ENCODE data around the gene WDR45B. TPM values are rescaled to one million over a fixed set of nuclear protein-coding genes. Genes with fewer than 3 reads are reported as not detected.
"Not testable (repeated sequence)": the region's sequence is repeated elsewhere in the genome, so short reads cannot be mapped to it uniquely, and the experiment has no call there.

Gene WDR45B
- total RNA-seq, 4 donors from 2014 or later = 68.1 to 111 (median 83.2) TPM

- WGBS, 2 donors = 90 to 92% methylated on average over 25 to 27 of the region's 27 CpGs
- no peak for TF ChIP-seq POLR2A (IDR thresholded peaks at IDR 0.05)
- TF ChIP-seq, protein P1, sequence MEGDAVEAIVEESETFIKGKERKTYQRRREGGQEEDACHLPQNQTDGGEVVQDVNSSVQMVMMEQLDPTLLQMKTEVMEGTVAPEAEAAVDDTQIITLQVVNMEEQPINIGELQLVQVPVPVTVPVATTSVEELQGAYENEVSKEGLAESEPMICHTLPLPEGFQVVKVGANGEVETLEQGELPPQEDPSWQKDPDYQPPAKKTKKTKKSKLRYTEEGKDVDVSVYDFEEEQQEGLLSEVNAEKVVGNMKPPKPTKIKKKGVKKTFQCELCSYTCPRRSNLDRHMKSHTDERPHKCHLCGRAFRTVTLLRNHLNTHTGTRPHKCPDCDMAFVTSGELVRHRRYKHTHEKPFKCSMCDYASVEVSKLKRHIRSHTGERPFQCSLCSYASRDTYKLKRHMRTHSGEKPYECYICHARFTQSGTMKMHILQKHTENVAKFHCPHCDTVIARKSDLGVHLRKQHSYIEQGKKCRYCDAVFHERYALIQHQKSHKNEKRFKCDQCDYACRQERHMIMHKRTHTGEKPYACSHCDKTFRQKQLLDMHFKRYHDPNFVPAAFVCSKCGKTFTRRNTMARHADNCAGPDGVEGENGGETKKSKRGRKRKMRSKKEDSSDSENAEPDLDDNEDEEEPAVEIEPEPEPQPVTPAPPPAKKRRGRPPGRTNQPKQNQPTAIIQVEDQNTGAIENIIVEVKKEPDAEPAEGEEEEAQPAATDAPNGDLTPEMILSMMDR (IDR thresholded peaks at IDR 0.05) = no peak
- DNase-seq (ENCODE audit: low spot score in 2 of 2) = peak in 1 of 2 donors; percentile 79
- H3K4me3 ChIP-seq (ENCODE audit: low read depth, poor library complexity, severe bottlenecking) = no peak overlapping the region
- intact Hi-C loops (cut with DNase I; ENCODE audit: low total_unique reads) = no loop called here
These were observed 59.7 kb downstream of the WDR45B start for GRCh38 chr17:82588266-82589175.

DNA sequence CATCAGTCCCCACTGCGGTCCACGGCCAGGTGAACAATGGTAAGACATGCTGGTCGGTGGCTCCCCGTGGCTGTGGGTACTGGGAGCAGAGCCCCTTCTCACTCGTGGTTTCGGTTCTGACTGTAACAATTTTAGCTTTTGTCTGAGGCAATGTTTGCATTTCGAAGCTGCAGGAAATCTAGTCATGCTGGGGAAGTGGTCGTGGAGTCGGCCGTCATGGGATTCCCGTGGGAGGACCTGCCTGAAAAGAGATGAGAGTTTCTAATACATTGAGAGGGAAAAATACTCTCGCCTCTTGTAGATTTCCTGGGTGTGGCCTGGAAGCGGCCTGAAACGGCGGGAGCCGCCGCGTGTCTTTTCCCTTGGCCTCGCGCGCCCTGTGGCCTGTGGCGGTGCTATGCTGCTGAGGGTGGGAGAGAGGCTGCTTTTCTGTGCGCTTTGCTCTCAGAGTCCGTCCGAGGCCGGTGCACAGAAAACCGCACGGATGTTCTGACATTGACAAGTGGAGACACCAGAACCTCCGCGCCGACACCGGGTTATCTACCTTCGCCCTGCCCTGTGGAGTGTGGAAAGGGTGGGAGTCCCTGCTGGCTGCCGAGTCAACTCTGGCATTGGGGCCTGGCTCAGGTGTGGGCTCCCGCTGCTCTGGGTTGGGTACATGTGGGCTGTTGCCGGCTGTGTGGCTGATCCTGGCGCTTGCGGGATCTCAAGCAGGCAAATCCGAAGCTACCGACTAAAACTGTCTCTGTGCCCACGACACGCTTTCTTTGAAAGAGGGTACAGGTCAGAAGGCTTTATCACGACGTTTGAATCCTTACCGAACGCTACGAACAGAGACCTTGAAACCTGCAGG, 60.8 kb downstream of the WDR45B start:
- intact Hi-C loops (cut with DNase I; ENCODE audit: low total_unique reads) = no loop called here
- TF ChIP-seq, protein P1 (IDR thresholded peaks at IDR 0.05) = no peak
- no peak for TF ChIP-seq POLR2A (IDR thresholded peaks at IDR 0.05)
- H3K4me3 ChIP-seq (ENCODE audit: low read depth, poor library complexity, severe bottlenecking) = no peak overlapping the region
- 90 to 92% methylated on average over 47 of the region's 47 CpGs for WGBS, 2 donors
- DNase-seq (ENCODE audit: low spot score in 2 of 2) = peak in 1 of 2 donors; percentile 84

DNA sequence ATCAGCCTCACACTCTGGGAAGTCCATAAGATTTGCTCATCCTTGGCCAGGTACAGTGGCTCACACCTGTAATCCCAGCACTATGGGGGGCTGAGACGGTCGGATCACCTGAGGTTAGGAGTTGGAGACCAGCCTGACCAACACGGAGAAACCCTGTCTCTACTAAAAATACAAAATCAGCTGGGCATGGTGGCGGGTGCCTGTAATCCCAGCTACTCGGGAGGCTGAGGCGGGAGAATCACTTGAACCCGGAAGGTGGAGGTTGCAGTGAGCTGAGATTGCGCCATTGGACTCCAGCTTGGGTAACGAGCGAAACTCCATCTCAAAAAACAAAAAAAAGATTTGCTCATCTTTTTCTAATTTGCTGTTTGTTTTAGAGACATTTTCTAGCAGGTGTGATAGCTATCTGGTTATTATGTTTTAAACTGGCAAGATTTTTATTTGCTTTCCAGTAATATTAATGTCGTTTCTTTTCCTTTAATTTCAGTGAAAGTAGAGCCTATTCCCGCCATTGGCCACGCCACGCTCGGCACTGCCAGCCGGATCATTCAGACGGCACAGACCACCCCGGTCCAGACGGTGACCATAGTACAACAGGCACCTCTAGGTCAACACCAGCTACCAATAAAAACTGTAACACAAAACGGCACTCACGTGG, 61.5 kb downstream of the WDR45B start:
- no peak overlapping the region for H3K4me3 ChIP-seq (ENCODE audit: low read depth, poor library complexity, severe bottlenecking)
- 84 to 92% methylated on average over 21 of the region's 21 CpGs for WGBS, 2 donors
- peak in 1 of 2 donors; percentile 75 for DNase-seq (ENCODE audit: low spot score in 2 of 2)
- intact Hi-C loops (cut with DNase I; ENCODE audit: low total_unique reads) = no loop called here
- TF ChIP-seq POLR2A (IDR thresholded peaks at IDR 0.05) = no peak
- TF ChIP-seq, protein P1 (IDR thresholded peaks at IDR 0.05) = no peak

DNA sequence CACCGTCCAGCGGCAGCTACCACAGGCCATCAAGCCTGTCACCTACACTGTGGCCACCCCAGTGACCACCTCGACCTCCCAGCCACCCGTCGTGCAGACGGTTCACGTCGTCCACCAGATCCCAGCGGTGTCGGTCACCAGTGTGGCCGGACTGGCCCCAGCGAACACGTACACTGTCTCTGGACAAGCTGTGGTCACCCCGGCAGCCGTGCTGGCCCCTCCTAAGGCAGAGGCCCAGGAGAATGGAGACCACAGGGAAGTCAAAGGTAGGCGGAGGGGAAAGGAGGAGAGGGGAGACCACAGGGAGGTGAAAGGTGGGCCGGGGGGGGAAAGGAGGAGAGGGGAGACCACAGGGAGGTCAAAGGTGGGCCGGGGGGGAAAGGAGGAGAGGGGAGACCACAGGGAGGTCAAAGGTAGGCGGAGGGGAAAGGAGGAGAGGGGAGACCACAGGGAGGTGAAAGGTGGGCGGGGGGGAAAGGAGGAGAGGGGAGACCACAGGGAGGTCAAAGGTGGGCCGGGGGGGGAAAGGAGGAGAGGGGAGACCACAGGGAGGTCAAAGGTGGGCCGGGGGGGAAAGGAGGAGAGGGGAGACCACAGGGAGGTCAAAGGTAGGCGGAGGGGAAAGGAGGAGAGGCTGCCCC, 62.2 kb downstream of the WDR45B start:
- WGBS, 2 donors = 88 to 89% methylated on average over 15 to 23 of the region's 23 CpGs
- intact Hi-C loops (cut with DNase I; ENCODE audit: low total_unique reads); H3K4me3 ChIP-seq (ENCODE audit: low read depth, poor library complexity, severe bottlenecking): not testable (repeated sequence)
- peak; percentile 59 to 90 for DNase-seq (ENCODE audit: low spot score in 2 of 2)

DNA sequence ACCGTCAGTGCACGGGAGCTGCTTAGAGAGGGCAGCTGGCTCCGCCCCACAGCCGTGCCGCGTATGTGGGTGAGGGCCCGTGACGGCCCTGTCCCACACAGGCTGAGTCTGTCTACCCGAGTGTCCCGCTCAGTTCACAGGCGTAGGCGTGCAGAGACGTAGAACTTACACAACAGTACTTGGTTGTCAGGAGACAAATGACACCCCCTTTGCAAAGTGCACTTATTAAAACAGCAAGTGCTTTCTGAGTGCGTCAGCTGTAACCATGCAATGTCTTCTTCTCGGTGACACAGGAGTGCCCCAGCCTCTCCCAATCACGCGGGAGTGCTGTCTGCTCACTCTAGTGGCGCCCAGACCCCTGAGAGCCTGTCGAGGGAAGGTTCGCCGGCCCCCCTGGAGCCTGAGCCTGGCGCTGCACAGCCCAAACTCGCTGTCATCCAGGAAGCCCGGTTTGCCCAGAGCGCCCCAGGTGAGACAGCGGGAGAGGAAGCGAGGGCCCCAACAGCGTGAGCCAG, 64.5 kb downstream of the WDR45B start:
- TF ChIP-seq, protein P1 (IDR thresholded peaks at IDR 0.05) = no peak
- TF ChIP-seq POLR2A (IDR thresholded peaks at IDR 0.05) = no peak
- no peak overlapping the region for H3K4me3 ChIP-seq (ENCODE audit: low read depth, poor library complexity, severe bottlenecking)
- WGBS, 2 donors = 89 to 92% methylated on average over 28 of the region's 28 CpGs
- peak in 1 of 2 donors; percentile 86 for DNase-seq (ENCODE audit: low spot score in 2 of 2)
- intact Hi-C loops (cut with DNase I; ENCODE audit: low total_unique reads) = no loop called here
